Measurements from ENCODE around the gene NRARP. TPM values are rescaled to one million over a fixed set of nuclear protein-coding genes. Genes with fewer than 3 reads are reported as not detected.
A peak's percentile ranks its signal among the peaks of the same experiment; 100 is the strongest.

The NRARP gene
- total and polyA plus RNA-seq, 10 of the 15 experiments (the other 5 are each of a cell fraction or from before 2014, with no cell fraction given): 0.06 to 9.2 (median 2.2) TPM; not detected in 2

- TF ChIP-seq ASH2L (IDR thresholded peaks at IDR 0.05; ENCODE audit: borderline replicate concordance, low read depth): no peak
- TF ChIP-seq CTCF (IDR thresholded peaks at IDR 0.05 in 2 of 3, conservative IDR thresholded peaks at IDR 0.05 in 1 of 3; ENCODE audit: control insufficient read depth in 2 of 3, extremely low read depth in 1 of 3, insufficient read depth in 1 of 3, low read depth in 3 of 3, low read length in 3 of 3): peak; percentile 50 to 69 (median 53); a peak in 5 of 6 replicates
- peak; percentile 60 for TF ChIP-seq RAD21 (IDR thresholded peaks at IDR 0.05; ENCODE audit: insufficient read depth, low read depth, low read length)
- TF ChIP-seq RCOR1 (conservative IDR thresholded peaks at IDR 0.05; ENCODE audit: low read depth, low read length): no peak
- no peak for TF ChIP-seq SREBF2 (IDR thresholded peaks at IDR 0.05; ENCODE audit: low read length)
- no peak for TF ChIP-seq BCL11A (IDR thresholded peaks at IDR 0.05; ENCODE audit: low read depth, low read length)
- no peak for TF ChIP-seq MXI1 (IDR thresholded peaks at IDR 0.05; ENCODE audit: low read depth, low read length)
- TF ChIP-seq TCF3 (IDR thresholded peaks at IDR 0.05; ENCODE audit: borderline replicate concordance, insufficient read depth, low read depth, low read length): no peak
- TF ChIP-seq CREB1 (IDR thresholded peaks at IDR 0.05; ENCODE audit: low read depth): no peak
- 0 out of 4 replicates have a peak, but pooled peaks of 1 of the 2 experiments have one; percentile 6 for TF ChIP-seq SRF (IDR thresholded peaks at IDR 0.05; ENCODE audit: low read depth in 2 of 2, low read length in 2 of 2)
- peak; percentile 57; the same call in 1 of the 2 replicates for TF ChIP-seq RB1 (IDR thresholded peaks at IDR 0.05; ENCODE audit: borderline replicate concordance)
- TF ChIP-seq, protein P1, sequence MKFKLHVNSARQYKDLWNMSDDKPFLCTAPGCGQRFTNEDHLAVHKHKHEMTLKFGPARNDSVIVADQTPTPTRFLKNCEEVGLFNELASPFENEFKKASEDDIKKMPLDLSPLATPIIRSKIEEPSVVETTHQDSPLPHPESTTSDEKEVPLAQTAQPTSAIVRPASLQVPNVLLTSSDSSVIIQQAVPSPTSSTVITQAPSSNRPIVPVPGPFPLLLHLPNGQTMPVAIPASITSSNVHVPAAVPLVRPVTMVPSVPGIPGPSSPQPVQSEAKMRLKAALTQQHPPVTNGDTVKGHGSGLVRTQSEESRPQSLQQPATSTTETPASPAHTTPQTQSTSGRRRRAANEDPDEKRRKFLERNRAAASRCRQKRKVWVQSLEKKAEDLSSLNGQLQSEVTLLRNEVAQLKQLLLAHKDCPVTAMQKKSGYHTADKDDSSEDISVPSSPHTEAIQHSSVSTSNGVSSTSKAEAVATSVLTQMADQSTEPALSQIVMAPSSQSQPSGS (IDR thresholded peaks at IDR 0.05; ENCODE audit: low read length): no peak
- TF ChIP-seq, protein P2, sequence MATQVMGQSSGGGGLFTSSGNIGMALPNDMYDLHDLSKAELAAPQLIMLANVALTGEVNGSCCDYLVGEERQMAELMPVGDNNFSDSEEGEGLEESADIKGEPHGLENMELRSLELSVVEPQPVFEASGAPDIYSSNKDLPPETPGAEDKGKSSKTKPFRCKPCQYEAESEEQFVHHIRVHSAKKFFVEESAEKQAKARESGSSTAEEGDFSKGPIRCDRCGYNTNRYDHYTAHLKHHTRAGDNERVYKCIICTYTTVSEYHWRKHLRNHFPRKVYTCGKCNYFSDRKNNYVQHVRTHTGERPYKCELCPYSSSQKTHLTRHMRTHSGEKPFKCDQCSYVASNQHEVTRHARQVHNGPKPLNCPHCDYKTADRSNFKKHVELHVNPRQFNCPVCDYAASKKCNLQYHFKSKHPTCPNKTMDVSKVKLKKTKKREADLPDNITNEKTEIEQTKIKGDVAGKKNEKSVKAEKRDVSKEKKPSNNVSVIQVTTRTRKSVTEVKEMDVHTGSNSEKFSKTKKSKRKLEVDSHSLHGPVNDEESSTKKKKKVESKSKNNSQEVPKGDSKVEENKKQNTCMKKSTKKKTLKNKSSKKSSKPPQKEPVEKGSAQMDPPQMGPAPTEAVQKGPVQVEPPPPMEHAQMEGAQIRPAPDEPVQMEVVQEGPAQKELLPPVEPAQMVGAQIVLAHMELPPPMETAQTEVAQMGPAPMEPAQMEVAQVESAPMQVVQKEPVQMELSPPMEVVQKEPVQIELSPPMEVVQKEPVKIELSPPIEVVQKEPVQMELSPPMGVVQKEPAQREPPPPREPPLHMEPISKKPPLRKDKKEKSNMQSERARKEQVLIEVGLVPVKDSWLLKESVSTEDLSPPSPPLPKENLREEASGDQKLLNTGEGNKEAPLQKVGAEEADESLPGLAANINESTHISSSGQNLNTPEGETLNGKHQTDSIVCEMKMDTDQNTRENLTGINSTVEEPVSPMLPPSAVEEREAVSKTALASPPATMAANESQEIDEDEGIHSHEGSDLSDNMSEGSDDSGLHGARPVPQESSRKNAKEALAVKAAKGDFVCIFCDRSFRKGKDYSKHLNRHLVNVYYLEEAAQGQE (IDR thresholded peaks at IDR 0.05; ENCODE audit: low read depth, low read length): no peak
- no peak for TF ChIP-seq TAF1 (IDR thresholded peaks at IDR 0.05; ENCODE audit: borderline replicate concordance, low read depth, low read length)
- TF ChIP-seq ETV6 (conservative IDR thresholded peaks at IDR 0.05 in 1 of 2, IDR thresholded peaks at IDR 0.05 in 1 of 2; ENCODE audit: borderline replicate concordance in 1 of 2, low read depth in 1 of 2): no peak
- TF ChIP-seq FOS (IDR thresholded peaks at IDR 0.05; ENCODE audit: borderline replicate concordance, extremely low read depth, insufficient read length): no peak
- TF ChIP-seq ZZZ3 (IDR thresholded peaks at IDR 0.05; ENCODE audit: control insufficient read depth, insufficient read length, low read depth): no peak
- TF ChIP-seq TCF12 (IDR thresholded peaks at IDR 0.05; ENCODE audit: low read depth, low read length): no peak
- TF ChIP-seq ZNF24 (IDR thresholded peaks at IDR 0.05): no peak
- no peak for TF ChIP-seq MYC (IDR thresholded peaks at IDR 0.05; ENCODE audit: insufficient read depth, insufficient read length, insufficient replicate concordance, low read length, severe bottlenecking)
- TF ChIP-seq, protein P3, sequence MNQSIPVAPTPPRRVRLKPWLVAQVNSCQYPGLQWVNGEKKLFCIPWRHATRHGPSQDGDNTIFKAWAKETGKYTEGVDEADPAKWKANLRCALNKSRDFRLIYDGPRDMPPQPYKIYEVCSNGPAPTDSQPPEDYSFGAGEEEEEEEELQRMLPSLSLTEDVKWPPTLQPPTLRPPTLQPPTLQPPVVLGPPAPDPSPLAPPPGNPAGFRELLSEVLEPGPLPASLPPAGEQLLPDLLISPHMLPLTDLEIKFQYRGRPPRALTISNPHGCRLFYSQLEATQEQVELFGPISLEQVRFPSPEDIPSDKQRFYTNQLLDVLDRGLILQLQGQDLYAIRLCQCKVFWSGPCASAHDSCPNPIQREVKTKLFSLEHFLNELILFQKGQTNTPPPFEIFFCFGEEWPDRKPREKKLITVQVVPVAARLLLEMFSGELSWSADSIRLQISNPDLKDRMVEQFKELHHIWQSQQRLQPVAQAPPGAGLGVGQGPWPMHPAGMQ (IDR thresholded peaks at IDR 0.05; ENCODE audit: borderline replicate concordance): no peak
- no peak for TF ChIP-seq CEBPB (IDR thresholded peaks at IDR 0.05; ENCODE audit: borderline replicate concordance in 1 of 2, low read depth in 2 of 2, low read length in 2 of 2)
These were observed 6.7 kb downstream of the NRARP start (continued) for GRCh38 chr9:137295238-137295811.

Data from GM12878 (cell line).